Esophagus muscularis mucosa (tissue), 4 donors: ENCODE results near the gene JTB.

ENCODE experiments used
- EP300 ChIP-seq: sonication (generic); formaldehyde crosslinking; IDR thresholded peaks from one replicate; pipeline ENCODE4 v1.6.1; 2017; ENCODE audit warnings: antibody characterized with exemption
- POLR2A ChIP-seq: fragments of 450-650 bp; IDR thresholded peaks from one replicate; pipeline ENCODE4 v1.6.1; 2017; ENCODE audit warnings: antibody characterized with exemption, moderate library complexity, mild to moderate bottlenecking, low read depth
- POLR2AphosphoS5 ChIP-seq, 2 donors: sonication (generic); formaldehyde crosslinking; IDR thresholded peaks; one replicate each; pipeline ENCODE4 v1.6.1; 2017; ENCODE audit warnings: antibody characterized with exemption in 2 of 2
- TF ChIP-seq, protein P1 (sequence below), 3 experiments: fragments of 200-600 bp in 2 of 3; fragments of 450-650 bp in 1 of 3; sonication (generic) in 2 of 3; IDR thresholded peaks; one replicate each; pipeline ENCODE4 v1.5.1; 2017 to 2019; ENCODE audit warnings: antibody characterized with exemption in 3 of 3, mild to moderate bottlenecking in 2 of 3, moderate library complexity in 1 of 3

DNA sequence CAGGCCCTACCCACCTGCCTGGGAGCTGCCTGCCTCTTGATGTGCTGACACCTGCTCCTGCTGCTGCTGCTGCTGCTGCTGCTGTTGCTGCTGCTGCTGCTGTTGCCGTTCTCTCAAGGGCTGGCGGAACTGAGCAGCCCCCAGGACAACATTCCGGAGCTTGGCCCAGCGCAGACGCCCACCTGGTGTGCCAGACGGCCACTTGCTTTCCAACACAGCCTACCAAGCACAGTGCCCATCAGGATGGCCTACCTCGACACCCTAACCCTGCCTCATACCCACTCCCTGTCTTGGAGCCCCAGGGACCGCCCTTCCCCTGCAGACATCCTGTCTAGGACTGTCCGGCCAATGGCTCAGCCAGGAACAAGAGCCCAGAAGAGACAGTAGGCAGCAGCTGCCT lies 42.7 kb downstream of the JTB start:
- TF ChIP-seq, protein P1, sequence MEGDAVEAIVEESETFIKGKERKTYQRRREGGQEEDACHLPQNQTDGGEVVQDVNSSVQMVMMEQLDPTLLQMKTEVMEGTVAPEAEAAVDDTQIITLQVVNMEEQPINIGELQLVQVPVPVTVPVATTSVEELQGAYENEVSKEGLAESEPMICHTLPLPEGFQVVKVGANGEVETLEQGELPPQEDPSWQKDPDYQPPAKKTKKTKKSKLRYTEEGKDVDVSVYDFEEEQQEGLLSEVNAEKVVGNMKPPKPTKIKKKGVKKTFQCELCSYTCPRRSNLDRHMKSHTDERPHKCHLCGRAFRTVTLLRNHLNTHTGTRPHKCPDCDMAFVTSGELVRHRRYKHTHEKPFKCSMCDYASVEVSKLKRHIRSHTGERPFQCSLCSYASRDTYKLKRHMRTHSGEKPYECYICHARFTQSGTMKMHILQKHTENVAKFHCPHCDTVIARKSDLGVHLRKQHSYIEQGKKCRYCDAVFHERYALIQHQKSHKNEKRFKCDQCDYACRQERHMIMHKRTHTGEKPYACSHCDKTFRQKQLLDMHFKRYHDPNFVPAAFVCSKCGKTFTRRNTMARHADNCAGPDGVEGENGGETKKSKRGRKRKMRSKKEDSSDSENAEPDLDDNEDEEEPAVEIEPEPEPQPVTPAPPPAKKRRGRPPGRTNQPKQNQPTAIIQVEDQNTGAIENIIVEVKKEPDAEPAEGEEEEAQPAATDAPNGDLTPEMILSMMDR (IDR thresholded peaks at IDR 0.05): no peak
- TF ChIP-seq POLR2AphosphoS5 (IDR thresholded peaks at IDR 0.05) (no peak), POLR2A (no peak), EP300 (no peak)
